Measurements from ENCODE around the gene NFKBIZ.

NFKBIZ gene

DNA sequence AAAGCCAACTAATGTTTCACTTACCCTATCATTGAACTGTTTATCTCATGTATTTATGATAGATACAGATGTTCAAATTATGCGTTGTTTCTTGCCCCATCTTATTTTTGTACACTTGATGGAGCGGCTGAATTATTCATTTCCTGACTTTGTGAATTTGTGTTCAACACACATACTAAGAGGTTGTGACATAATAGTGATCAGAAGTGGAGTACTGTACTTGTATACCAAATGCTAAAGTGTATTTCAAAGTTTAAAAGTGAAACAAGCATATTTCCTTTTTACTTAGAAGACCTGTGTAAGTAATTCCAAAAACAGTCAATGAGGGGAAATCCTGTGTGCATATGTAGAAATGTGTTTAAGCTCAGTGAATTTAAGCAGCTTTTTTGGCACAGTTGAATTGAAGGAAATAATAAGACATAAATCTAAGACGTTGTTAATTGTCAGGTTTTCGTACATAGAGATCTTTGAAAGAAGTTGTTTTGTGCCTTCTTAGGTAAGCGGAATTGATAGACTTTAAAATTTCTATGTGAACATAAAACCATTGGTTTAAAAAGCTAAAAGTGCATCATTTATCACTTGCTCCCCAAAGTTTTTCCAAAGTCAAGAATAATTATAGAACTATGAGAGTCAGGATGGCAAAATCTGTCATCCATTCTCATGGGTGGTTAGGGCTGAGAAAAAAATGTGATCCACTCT is 1.9 kb downstream of the NFKBIZ start:
- no peaks in the 10 kb centered on the region for H3K27me3 ChIP-seq (ENCODE audit: control insufficient read depth, insufficient read depth, low read length)
- no peaks in the 10 kb centered on the region for H3K9me3 ChIP-seq (ENCODE audit: control insufficient read depth, insufficient read depth, low read depth, low read length)
- no peak overlapping the region for H3K9ac ChIP-seq (ENCODE audit: low read length)
- peaks cover 46% of the 10 kb centered on the region for H3K36me3 ChIP-seq (ENCODE audit: control insufficient read depth, insufficient read depth, low read length)
- peaks cover 20% of the 10 kb centered on the region for H3K4me1 ChIP-seq (ENCODE audit: control insufficient read depth, insufficient read depth, low read length)
- H3K4me3 ChIP-seq (ENCODE audit: low read depth, low read length) = peak overlapping the region; percentile 94
- no peak overlapping the region for H3K27ac ChIP-seq (ENCODE audit: low read depth, low read length)

DNA sequence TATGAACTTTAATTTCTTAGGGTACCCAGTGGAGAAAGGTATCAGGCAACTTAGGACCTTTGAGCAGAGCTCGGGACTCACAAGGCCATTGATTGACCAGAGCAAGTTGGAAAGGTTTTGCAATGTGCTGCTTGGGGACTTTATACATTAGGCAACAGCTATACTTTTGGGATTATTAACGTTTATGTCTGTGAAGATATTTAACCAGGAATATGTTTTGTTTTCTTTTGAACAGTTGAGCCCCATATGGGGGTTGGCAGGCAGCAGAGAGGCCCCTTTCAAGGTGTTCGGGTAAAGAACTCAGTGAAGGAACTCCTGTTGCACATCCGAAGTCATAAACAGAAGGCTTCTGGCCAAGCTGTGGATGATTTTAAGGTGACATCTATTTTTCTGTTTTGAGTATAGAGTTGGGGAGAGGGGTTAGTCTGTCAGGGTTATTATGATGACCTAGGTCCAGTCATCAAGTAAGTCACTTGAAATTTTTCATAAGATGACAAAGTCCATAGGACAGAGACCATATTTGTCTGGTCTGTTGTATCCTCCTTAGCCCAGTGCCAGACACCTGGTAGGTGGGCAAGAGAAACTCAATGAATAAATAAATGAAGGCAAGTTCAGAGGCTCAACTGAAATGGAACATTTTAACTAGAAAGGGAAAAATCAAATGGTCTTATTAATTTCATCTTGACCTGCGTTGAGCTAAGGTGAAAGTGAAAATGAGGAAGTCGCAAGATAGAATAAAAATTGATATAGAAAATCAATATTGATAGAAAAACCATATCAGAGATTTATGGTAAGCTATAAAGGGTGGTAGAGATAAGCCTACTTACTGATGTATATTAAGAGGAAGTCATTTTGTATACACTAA is 2.8 kb downstream of the NFKBIZ start:
- Histone ChIP-seq H3K4me1 (ENCODE audit: control insufficient read depth, insufficient read depth, low read length) (peaks cover 16% of the 10 kb centered on the region), H3K27me3 (ENCODE audit: control insufficient read depth, insufficient read depth, low read length) (no peaks in the 10 kb centered on the region), H3K27ac (ENCODE audit: low read depth, low read length) (no peak overlapping the region), H3K36me3 (ENCODE audit: control insufficient read depth, insufficient read depth, low read length) (peaks cover 55% of the 10 kb centered on the region), H3K9me3 (ENCODE audit: control insufficient read depth, insufficient read depth, low read depth, low read length) (no peaks in the 10 kb centered on the region), H3K9ac (ENCODE audit: low read length) (no peak overlapping the region), H3K4me3 (ENCODE audit: low read depth, low read length) (peak overlapping the region; percentile 94; the same call in 1 of the 2 replicates)

DNA sequence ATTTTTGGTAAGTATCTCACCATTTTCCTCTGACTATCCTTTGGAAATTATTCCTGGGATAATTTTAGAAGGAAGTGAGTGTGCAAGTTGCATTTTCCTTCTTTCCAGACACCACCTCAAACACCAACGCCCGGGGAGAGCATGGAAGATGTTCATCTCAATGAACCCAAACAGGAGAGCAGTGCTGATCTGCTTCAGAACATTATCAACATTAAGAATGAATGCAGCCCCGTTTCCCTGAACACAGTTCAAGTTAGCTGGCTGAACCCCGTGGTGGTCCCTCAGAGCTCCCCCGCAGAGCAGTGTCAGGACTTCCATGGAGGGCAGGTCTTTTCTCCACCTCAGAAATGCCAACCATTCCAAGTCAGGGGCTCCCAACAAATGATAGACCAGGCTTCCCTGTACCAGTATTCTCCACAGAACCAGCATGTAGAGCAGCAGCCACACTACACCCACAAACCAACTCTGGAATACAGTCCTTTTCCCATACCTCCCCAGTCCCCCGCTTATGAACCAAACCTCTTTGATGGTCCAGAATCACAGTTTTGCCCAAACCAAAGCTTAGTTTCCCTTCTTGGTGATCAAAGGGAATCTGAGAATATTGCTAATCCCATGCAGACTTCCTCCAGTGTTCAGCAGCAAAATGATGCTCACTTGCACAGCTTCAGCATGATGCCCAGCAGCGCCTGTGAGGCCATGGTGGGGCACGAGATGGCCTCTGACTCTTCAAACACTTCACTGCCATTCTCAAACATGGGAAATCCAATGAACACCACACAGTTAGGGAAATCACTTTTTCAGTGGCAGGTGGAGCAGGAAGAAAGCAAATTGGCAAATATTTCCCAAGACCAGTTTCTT is 3.9 kb downstream of the NFKBIZ start:
- H3K9me3 ChIP-seq (ENCODE audit: control insufficient read depth, insufficient read depth, low read depth, low read length) = no peaks in the 10 kb centered on the region
- H3K27me3 ChIP-seq (ENCODE audit: control insufficient read depth, insufficient read depth, low read length) = no peaks in the 10 kb centered on the region
- H3K9ac ChIP-seq (ENCODE audit: low read length) = no peak overlapping the region
- H3K36me3 ChIP-seq (ENCODE audit: control insufficient read depth, insufficient read depth, low read length) = peaks cover 66% of the 10 kb centered on the region
- peaks cover 10% of the 10 kb centered on the region for H3K4me1 ChIP-seq (ENCODE audit: control insufficient read depth, insufficient read depth, low read length)
- no peak overlapping the region for H3K27ac ChIP-seq (ENCODE audit: low read depth, low read length)
- H3K4me3 ChIP-seq (ENCODE audit: low read depth, low read length) = no peak overlapping the region

DNA sequence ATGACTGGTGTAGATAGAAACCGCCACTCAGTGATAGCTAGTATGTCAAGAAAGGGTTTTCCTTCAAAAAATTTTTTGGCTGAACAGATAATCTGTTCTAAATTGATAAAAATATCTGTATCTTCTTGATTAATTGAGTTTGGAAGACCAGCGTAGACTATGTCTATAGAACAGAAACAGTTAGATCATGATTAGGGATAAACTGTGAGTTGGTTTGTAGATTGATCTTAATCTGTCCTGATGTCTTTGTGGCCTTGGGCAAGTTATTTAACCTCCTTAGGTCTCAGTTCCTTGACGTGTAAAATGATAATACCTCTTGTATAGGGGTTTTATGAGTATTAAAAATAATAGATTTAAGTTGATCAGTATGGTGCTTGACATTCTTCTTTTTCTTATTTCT is 4.7 kb downstream of the NFKBIZ start:
- H3K4me1 ChIP-seq (ENCODE audit: control insufficient read depth, insufficient read depth, low read length) = 0 out of 2 replicates have a peak, but pooled peaks cover 4% of the 10 kb centered on the region
- H3K36me3 ChIP-seq (ENCODE audit: control insufficient read depth, insufficient read depth, low read length) = peaks cover 73% of the 10 kb centered on the region
- H3K9ac ChIP-seq (ENCODE audit: low read length) = no peak overlapping the region

DNA sequence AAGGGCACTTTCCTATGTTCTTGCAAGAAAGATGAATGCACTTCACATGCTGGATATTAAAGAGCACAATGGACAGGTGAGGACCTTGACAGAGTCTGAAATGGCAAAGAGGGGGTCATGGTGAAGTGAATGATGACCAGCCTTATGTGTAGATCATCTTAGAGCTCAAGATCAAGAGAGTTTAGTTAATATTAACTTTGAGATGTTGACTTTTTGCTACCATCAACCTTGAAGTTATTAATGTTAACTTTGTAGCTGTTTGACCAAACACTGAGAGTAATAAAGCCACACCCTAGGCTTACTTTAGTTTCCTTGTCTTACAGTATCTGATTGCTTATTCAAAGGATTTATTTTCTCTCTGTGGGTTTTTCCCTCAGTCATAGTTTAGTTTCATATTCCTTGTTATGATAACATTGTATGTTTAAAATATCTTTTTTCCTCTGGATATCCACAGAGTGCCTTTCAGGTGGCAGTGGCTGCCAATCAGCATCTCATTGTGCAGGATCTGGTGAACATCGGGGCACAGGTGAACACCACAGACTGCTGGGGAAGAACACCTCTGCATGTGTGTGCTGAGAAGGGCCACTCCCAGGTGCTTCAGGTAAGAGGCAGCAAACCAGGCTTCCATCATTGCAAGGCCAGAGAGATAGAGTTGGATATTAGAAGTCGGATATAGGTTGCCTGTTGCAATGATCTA is 5.4 kb downstream of the NFKBIZ start:
- Histone ChIP-seq H3K9me3 (ENCODE audit: control insufficient read depth, insufficient read depth, low read depth, low read length) (no peaks in the 10 kb centered on the region), H3K27me3 (ENCODE audit: control insufficient read depth, insufficient read depth, low read length) (no peaks in the 10 kb centered on the region), H3K4me1 (ENCODE audit: control insufficient read depth, insufficient read depth, low read length) (0 out of 2 replicates have a peak, but pooled peaks cover 4% of the 10 kb centered on the region), H3K4me3 (ENCODE audit: low read depth, low read length) (no peak overlapping the region), H3K36me3 (ENCODE audit: control insufficient read depth, insufficient read depth, low read length) (peaks cover 81% of the 10 kb centered on the region), H3K9ac (ENCODE audit: low read length) (no peak overlapping the region), H3K27ac (ENCODE audit: low read depth, low read length) (no peak overlapping the region)

More for the DNA sequence above, 4.7 kb downstream of the NFKBIZ start:
- Histone ChIP-seq H3K4me3 (ENCODE audit: low read depth, low read length) (no peak overlapping the region), H3K27ac (ENCODE audit: low read depth, low read length) (no peak overlapping the region), H3K27me3 (ENCODE audit: control insufficient read depth, insufficient read depth, low read length) (no peaks in the 10 kb centered on the region), H3K9me3 (ENCODE audit: control insufficient read depth, insufficient read depth, low read depth, low read length) (no peaks in the 10 kb centered on the region)

DNA sequence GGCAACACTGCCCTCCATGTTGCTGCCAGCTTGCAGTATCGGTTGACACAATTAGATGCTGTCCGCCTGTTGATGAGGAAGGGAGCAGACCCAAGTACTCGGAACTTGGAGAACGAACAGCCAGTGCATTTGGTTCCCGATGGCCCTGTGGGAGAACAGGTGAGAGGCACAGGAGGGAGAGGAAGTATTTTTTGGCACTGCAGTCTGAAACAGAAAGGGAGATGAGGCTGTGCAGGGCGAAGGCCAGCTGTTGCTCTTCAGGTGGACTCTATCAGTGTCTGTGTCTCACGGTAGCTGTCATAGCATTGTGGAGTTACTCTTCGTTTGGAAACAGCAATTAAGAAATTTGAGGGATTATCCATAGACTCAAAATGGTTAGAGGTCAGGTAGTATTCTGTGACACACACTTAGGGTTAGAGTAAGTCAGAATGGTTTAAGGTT is 8.0 kb downstream of the NFKBIZ start:
- Histone ChIP-seq H3K9me3 (ENCODE audit: control insufficient read depth, insufficient read depth, low read depth, low read length) (no peaks in the 10 kb centered on the region), H3K27ac (ENCODE audit: low read depth, low read length) (no peak overlapping the region), H3K4me3 (ENCODE audit: low read depth, low read length) (no peak overlapping the region), H3K4me1 (ENCODE audit: control insufficient read depth, insufficient read depth, low read length) (no peaks in the 10 kb centered on the region), H3K36me3 (ENCODE audit: control insufficient read depth, insufficient read depth, low read length) (peaks cover 87% of the 10 kb centered on the region), H3K9ac (ENCODE audit: low read length) (no peak overlapping the region), H3K27me3 (ENCODE audit: control insufficient read depth, insufficient read depth, low read length) (no peaks in the 10 kb centered on the region)

DNA sequence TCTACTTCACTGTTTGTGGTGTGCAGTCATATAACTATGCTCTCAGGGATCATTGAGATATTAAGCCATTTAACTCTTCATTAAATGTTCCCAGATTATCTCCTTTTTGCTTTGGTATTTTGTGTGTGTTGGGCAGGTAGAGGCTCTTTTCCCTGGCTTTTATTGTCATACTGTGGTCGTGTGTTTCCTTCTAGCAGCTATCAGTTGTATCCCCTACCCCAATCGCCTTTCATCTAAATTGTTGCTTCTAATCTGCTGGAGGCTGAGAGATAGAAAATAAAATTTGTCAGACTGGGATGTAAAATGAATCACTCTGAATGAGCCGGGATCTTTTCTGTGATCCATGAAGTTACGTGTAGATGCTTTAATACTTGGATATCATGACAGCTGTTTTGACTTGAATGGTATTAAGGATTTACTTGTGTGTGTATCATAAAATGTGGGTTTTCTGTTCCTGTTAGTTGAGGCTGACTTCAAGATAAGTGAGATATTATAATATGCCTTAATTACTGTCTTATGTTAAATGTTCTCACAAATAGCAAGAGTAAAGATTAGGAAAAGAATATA is 9.2 kb downstream of the NFKBIZ start:
- Histone ChIP-seq H3K4me3 (ENCODE audit: low read depth, low read length) (no peak overlapping the region), H3K36me3 (ENCODE audit: control insufficient read depth, insufficient read depth, low read length) (peaks cover 75% of the 10 kb centered on the region), H3K27ac (ENCODE audit: low read depth, low read length) (no peak overlapping the region), H3K27me3 (ENCODE audit: control insufficient read depth, insufficient read depth, low read length) (no peaks in the 10 kb centered on the region), H3K9ac (ENCODE audit: low read length) (no peak overlapping the region), H3K9me3 (ENCODE audit: control insufficient read depth, insufficient read depth, low read depth, low read length) (no peaks in the 10 kb centered on the region), H3K4me1 (ENCODE audit: control insufficient read depth, insufficient read depth, low read length) (no peaks in the 10 kb centered on the region)

DNA sequence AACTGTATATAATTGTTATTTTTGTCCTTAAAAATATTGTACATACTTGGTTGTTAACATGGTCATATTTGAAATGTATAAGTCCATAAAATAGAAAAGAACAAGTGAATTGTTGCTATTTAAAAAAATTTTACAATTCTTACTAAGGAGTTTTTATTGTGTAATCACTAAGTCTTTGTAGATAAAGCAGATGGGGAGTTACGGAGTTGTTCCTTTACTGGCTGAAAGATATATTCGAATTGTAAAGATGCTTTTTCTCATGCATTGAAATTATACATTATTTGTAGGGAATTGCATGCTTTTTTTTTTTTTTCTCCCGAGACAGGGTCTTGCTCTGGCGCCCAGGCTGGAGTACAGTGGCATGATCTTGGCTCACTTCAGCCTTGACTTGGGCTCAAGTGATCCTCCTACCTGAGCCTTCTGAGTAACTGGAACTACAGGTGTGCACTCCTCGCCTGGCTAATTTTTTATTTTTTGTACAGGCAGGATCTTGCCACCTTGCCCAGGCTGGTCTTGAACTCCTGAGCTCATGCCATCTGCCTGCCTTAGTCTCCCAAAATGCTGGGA is 10.7 kb downstream of the NFKBIZ start:
- no peak overlapping the region for H3K27ac ChIP-seq (ENCODE audit: low read depth, low read length)
- H3K36me3 ChIP-seq (ENCODE audit: control insufficient read depth, insufficient read depth, low read length) = peaks cover 61% of the 10 kb centered on the region
- H3K27me3 ChIP-seq (ENCODE audit: control insufficient read depth, insufficient read depth, low read length) = no peaks in the 10 kb centered on the region
- H3K9me3 ChIP-seq (ENCODE audit: control insufficient read depth, insufficient read depth, low read depth, low read length) = no peaks in the 10 kb centered on the region
- H3K9ac ChIP-seq (ENCODE audit: low read length) = no peak overlapping the region
- H3K4me3 ChIP-seq (ENCODE audit: low read depth, low read length) = no peak overlapping the region
- H3K4me1 ChIP-seq (ENCODE audit: control insufficient read depth, insufficient read depth, low read length) = no peaks in the 10 kb centered on the region

DNA sequence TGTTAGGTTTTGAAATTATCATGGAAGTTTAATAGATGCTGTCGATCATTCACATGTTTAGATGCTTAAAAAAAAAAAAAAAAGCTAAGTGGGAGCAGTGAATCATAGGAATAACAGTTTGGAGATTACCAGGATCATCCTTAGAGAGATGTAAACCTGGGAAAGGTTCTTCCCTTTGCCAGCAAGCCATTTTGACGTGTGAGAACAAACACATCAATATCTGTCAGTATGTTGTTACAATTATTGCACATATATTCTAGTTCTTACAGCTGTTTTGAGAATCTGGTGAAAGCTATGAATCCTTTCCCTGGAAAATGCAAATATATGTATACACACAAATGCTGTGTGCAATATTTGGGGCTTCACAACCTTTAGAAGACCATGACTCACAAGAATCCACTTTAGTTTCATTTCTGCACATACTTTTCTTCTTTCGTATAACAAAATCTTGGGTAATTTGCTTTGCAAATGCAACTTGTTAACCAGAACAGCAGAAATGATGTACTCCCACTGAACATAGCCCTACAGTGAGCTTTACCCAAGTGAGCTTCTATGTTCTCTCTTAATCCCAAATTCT is 12.0 kb downstream of the NFKBIZ start:
- Histone ChIP-seq H3K27ac (ENCODE audit: low read depth, low read length) (no peak overlapping the region), H3K4me1 (ENCODE audit: control insufficient read depth, insufficient read depth, low read length) (no peaks in the 10 kb centered on the region), H3K9me3 (ENCODE audit: control insufficient read depth, insufficient read depth, low read depth, low read length) (no peaks in the 10 kb centered on the region), H3K9ac (ENCODE audit: low read length) (no peak overlapping the region), H3K27me3 (ENCODE audit: control insufficient read depth, insufficient read depth, low read length) (no peaks in the 10 kb centered on the region), H3K4me3 (ENCODE audit: low read depth, low read length) (no peak overlapping the region), H3K36me3 (ENCODE audit: control insufficient read depth, insufficient read depth, low read length) (peaks cover 49% of the 10 kb centered on the region)
